H1 (cell line): Measurements from ENCODE around the gene PSMB1.

Source experiments
- ATF2 ChIP-seq: IDR thresholded peaks from 2 replicates; pipeline ENCODE4 v1.6.1; 2012; ENCODE audit warnings: low read length, inconsistent platforms
- CHD2 ChIP-seq: IDR thresholded peaks from 2 replicates; pipeline ENCODE4 v1.6.1; 2012; ENCODE audit warnings: low read length, improper control_type of control experiment
- CTCF ChIP-seq, 3 experiments: IDR thresholded peaks; 1 replicate in 2 of 3; 2 replicates in 1 of 3; pipeline versions ENCODE4 v1.5.1 to v1.6.1; 2011; ENCODE audit warnings: low read length in 3 of 3, mild to moderate bottlenecking in 3 of 3, inconsistent platforms in 2 of 3, low read depth in 1 of 3, moderate library complexity in 1 of 3; ENCODE audit not compliant: insufficient read depth in 1 of 3; ENCODE audit errors: control extremely low read depth in 1 of 3
- EGR1 ChIP-seq: IDR thresholded peaks from 2 replicates; pipeline ENCODE4 v1.6.1; 2011; ENCODE audit warnings: low read depth, low read length, borderline replicate concordance
- EP300 ChIP-seq, 2 experiments: IDR thresholded peaks; 1 replicate in 1 of 2; 2 replicates in 1 of 2; pipeline ENCODE4 v1.6.1; 2011 to 2012; ENCODE audit warnings: low read depth in 2 of 2, low read length in 2 of 2, mild to moderate bottlenecking in 2 of 2, borderline replicate concordance in 1 of 2, inconsistent platforms in 1 of 2, moderate library complexity in 1 of 2
- EZH2 ChIP-seq: fragments of 200-600 bp; sonication (generic); IDR thresholded peaks from 2 replicates; pipeline ENCODE4 v1.7.1; 2012; ENCODE audit warnings: low read depth, mild to moderate bottlenecking, moderate library complexity, low read length, inconsistent platforms; ENCODE audit not compliant: severe bottlenecking
- HDAC2 ChIP-seq, 2 experiments: fragments of 300-600 bp in 1 of 2; sonication (generic) in 1 of 2; IDR thresholded peaks; 2 replicates each; pipeline ENCODE4 v1.6.1; 2011 to 2012; ENCODE audit warnings: low read depth in 2 of 2, low read length in 2 of 2, mild to moderate bottlenecking in 2 of 2, moderate library complexity in 2 of 2, borderline replicate concordance in 1 of 2, inconsistent platforms in 1 of 2
- KDM1A ChIP-seq: fragments of 200-600, 300-600 bp; sonication (generic); IDR thresholded peaks from 2 replicates; pipeline ENCODE4 v1.7.1; 2016; ENCODE audit warnings: mild to moderate bottlenecking, low read length, borderline replicate concordance
- NRF1 ChIP-seq: IDR thresholded peaks from 2 replicates; pipeline ENCODE4 v1.6.1; 2011; ENCODE audit warnings: mild to moderate bottlenecking, low read depth, low read length, improper control_type of control experiment
- POLR2A ChIP-seq, 2 experiments: IDR thresholded peaks; 1 replicate in 1 of 2; 2 replicates in 1 of 2; pipeline ENCODE4 v1.6.1; 2011; ENCODE audit warnings: low read depth in 2 of 2, low read length in 2 of 2, mild to moderate bottlenecking in 2 of 2; ENCODE audit errors: control extremely low read depth in 1 of 2
- POLR2AphosphoS5 ChIP-seq: IDR thresholded peaks from 2 replicates; pipeline ENCODE4 v1.6.1; 2011; ENCODE audit warnings: low read depth, low read length
- SRF ChIP-seq: IDR thresholded peaks from 2 replicates; pipeline ENCODE4 v1.6.1; 2011; ENCODE audit warnings: mild to moderate bottlenecking, low read depth, low read length, moderate library complexity
- USF2 ChIP-seq: IDR thresholded peaks from 2 replicates; pipeline ENCODE4 v1.6.1; 2011; ENCODE audit warnings: low read length, improper control_type of control experiment

GRCh38 chr6:170510631-170511030 lies 42.5 kb downstream of the PSMB1 start:
- TF ChIP-seq CTCF (IDR thresholded peaks at IDR 0.05; ENCODE audit: control extremely low read depth in 1 of 3, insufficient read depth in 1 of 3, low read depth in 1 of 3, low read length in 3 of 3) (no peak), POLR2AphosphoS5 (no peak), CHD2 (no peak), KDM1A (no peak), NRF1 (no peak), HDAC2 (IDR thresholded peaks at IDR 0.05; ENCODE audit: borderline replicate concordance in 1 of 2, low read depth in 2 of 2, low read length in 2 of 2) (no peak), POLR2A (IDR thresholded peaks at IDR 0.05; ENCODE audit: control extremely low read depth in 1 of 2, low read depth in 2 of 2, low read length in 2 of 2) (no peak), EZH2 (no peak), USF2 (no peak), EP300 (IDR thresholded peaks at IDR 0.05; ENCODE audit: borderline replicate concordance in 1 of 2, low read depth in 2 of 2, low read length in 2 of 2) (no peak), EGR1 (no peak), SRF (no peak), ATF2 (no peak)
